ENCODE measurements around the gene ACTG1.

The ACTG1 gene

DNA sequence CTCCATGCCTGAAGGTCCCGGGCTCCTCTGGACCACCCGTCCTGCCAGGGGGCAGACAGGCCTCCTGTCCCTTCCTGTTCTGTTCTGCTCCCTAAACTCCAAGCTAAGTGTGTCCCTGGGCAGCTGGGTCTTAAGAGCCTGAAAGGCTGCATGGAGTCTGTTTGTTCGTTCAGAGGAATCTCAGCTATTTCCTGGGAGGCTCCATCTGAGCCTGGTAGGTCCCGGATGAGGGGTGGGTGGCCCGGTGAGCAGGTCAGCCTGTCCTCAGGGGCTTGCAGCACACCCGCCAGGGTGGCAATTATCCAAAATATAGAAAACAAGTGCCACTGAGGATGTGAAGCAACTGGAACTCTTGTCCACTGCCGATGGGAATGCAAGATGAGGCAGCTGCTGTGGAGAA lies 12.6 kb downstream of the ACTG1 start:
- Histone ChIP-seq H3K36me3 (ENCODE audit: control insufficient read depth, insufficient read depth, low read length) (no peaks in the 10 kb centered on the region), H3K9ac (no peak overlapping the region), H3K4me1 (no peaks in the 10 kb centered on the region), H3K4me3 (ENCODE audit: low read depth, low read length) (no peak overlapping the region), H3K27me3 (ENCODE audit: control insufficient read depth, insufficient read depth, low read length) (no peaks in the 10 kb centered on the region), H2AFZ (no peak overlapping the region), H3K9me3 (ENCODE audit: control insufficient read depth, low read length) (no peaks in the 10 kb centered on the region), H3K4me2 (ENCODE audit: low read length) (no peak overlapping the region), H3K79me2 (no peaks in the 10 kb centered on the region), H3K27ac (no peak overlapping the region)
- TF ChIP-seq, protein P1, sequence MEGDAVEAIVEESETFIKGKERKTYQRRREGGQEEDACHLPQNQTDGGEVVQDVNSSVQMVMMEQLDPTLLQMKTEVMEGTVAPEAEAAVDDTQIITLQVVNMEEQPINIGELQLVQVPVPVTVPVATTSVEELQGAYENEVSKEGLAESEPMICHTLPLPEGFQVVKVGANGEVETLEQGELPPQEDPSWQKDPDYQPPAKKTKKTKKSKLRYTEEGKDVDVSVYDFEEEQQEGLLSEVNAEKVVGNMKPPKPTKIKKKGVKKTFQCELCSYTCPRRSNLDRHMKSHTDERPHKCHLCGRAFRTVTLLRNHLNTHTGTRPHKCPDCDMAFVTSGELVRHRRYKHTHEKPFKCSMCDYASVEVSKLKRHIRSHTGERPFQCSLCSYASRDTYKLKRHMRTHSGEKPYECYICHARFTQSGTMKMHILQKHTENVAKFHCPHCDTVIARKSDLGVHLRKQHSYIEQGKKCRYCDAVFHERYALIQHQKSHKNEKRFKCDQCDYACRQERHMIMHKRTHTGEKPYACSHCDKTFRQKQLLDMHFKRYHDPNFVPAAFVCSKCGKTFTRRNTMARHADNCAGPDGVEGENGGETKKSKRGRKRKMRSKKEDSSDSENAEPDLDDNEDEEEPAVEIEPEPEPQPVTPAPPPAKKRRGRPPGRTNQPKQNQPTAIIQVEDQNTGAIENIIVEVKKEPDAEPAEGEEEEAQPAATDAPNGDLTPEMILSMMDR (IDR thresholded peaks at IDR 0.05): no peak

DNA sequence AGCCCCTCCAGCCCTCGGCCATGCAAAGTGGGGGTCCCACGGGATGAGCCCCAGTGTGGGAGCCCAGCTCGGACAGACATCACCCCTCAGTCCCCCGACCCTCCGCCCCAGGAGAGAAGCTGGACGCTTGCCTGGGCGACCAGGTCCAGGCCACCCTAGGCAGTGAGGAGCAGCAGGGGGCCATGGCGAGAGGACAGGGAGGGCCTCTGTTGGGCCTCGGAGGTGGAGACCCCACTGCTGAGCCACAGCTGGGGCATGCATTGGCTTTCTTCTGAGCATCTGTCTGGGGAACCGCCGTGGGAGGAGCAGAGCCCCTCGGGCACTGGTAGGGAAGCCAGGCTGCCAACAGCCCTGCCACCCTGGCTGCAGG lies 13.0 kb downstream of the ACTG1 start:
- H3K4me2 ChIP-seq (ENCODE audit: low read length): no peak overlapping the region
- no peak overlapping the region for H3K9ac ChIP-seq
- H3K4me3 ChIP-seq (ENCODE audit: low read depth, low read length): no peak overlapping the region
- H3K36me3 ChIP-seq (ENCODE audit: control insufficient read depth, insufficient read depth, low read length): no peaks in the 10 kb centered on the region
- H2AFZ ChIP-seq: no peak overlapping the region
- no peaks in the 10 kb centered on the region for H3K27me3 ChIP-seq (ENCODE audit: control insufficient read depth, insufficient read depth, low read length)
- H3K4me1 ChIP-seq: no peaks in the 10 kb centered on the region
- no peaks in the 10 kb centered on the region for H3K9me3 ChIP-seq (ENCODE audit: control insufficient read depth, low read length)
- TF ChIP-seq, protein P1 (IDR thresholded peaks at IDR 0.05): no peak
- H3K79me2 ChIP-seq: no peaks in the 10 kb centered on the region
- H3K27ac ChIP-seq: no peak overlapping the region

DNA sequence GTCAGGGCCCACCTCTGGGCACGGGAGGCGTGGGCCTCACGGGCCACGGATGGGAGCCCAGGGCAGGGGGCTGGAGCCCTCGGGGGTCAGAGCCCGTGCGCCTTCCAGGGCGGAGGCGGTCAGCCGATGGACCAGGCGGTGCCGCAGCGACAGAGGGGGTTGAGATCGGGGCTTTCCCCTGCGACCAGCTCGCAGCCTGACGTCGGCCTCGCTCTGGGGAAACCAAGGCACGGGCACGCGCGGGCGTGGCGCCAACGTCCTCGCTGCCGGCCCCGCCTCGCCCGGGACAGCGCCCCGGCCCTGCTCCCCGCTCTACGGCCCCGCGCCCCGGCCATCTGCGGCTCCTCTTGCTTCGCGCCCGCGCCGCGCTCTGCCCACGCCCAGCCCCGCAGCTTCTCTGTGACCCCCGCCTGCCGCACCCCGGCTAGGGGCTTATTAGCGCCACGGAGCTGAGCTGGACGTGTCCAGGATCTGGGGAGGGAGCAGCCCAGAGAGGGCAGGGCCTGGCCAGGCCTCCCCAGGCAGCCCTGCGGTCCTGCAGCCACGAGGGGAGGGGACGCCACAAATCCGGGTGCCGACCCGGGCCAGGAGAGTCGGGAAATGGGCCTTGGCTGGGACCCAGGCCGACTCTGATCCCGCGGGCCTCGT lies 13.5 kb downstream of the ACTG1 start:
- Histone ChIP-seq H3K27ac (no peak overlapping the region), H3K36me3 (ENCODE audit: control insufficient read depth, insufficient read depth, low read length) (no peaks in the 10 kb centered on the region), H3K9ac (no peak overlapping the region), H3K27me3 (ENCODE audit: control insufficient read depth, insufficient read depth, low read length) (no peaks in the 10 kb centered on the region), H3K4me2 (ENCODE audit: low read length) (no peak overlapping the region), H3K4me1 (no peaks in the 10 kb centered on the region), H2AFZ (no peak overlapping the region), H3K79me2 (no peaks in the 10 kb centered on the region), H3K4me3 (ENCODE audit: low read depth, low read length) (no peak overlapping the region), H3K9me3 (ENCODE audit: control insufficient read depth, low read length) (no peaks in the 10 kb centered on the region)
- TF ChIP-seq, protein P1 (IDR thresholded peaks at IDR 0.05): no peak

DNA sequence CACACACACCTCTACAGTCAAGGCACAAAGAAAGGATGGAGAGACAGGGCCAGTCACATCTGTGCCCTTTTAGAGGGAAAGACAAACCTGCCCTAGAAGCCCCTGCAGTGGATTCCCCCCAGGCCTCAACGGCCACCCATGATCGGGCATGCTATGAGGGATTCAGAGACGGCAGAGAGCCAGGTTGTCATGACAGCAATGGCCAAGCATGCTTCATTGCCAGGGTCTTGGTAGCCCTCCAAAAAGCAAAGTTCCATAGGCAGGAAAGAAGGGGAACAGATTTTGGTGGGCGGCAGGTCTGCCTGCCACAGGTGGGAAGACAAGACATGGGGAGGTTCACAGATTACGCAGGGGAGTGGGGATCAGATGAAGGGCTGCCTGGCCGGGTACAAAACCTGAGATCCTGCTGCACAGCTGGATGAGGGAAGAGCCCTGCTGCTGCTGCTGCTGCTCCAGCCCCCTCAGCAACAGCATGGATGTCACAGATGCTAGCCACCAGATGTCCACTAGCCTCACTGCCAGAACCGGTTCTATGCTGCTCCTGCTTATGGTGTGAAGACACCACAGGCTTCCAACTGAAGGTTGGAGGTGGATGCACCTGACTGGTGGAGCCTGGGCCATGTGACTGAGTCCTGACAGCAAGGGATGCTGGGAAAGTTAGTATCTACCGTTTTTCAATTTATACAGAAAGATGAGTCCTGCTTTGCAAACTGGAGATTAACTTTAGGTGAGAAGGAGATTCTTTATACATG lies 17.8 kb downstream of the ACTG1 start:
- Histone ChIP-seq H3K4me2 (ENCODE audit: low read length) (no peak overlapping the region), H3K4me1 (no peaks in the 10 kb centered on the region), H3K27ac (no peak overlapping the region), H2AFZ (no peak overlapping the region), H3K4me3 (ENCODE audit: low read depth, low read length) (no peak overlapping the region), H3K36me3 (ENCODE audit: control insufficient read depth, insufficient read depth, low read length) (no peaks in the 10 kb centered on the region), H3K9me3 (ENCODE audit: control insufficient read depth, low read length) (no peaks in the 10 kb centered on the region), H3K79me2 (no peaks in the 10 kb centered on the region), H3K27me3 (ENCODE audit: control insufficient read depth, insufficient read depth, low read length) (no peaks in the 10 kb centered on the region), H3K9ac (no peak overlapping the region)
- TF ChIP-seq, protein P1 (IDR thresholded peaks at IDR 0.05): no peak
